HEK293 (cell line): Measurements from ENCODE around the gene MGAT2.
A peak's percentile ranks its signal among the peaks of the same experiment; 100 is the strongest.

Experiments
- AEBP2 ChIP-seq: fragments of 450-650 bp; formaldehyde crosslinking; IDR thresholded peaks from 2 replicates; pipeline ENCODE4 v1.5.1; 2016; ENCODE audit warnings: missing biosample characterization, missing genetic modification characterization, borderline replicate concordance
- KLF10 ChIP-seq: fragments of 450-650 bp; IDR thresholded peaks from 2 replicates; pipeline ENCODE4 v1.5.1; 2018; ENCODE audit warnings: missing biosample characterization, mild to moderate bottlenecking, missing genetic modification characterization
- KLF9 ChIP-seq: fragments of 450-650 bp; formaldehyde crosslinking; IDR thresholded peaks from 2 replicates; pipeline ENCODE4 v1.5.1; 2016; ENCODE audit warnings: missing biosample characterization, missing genetic modification characterization, low read depth
- MEIS1 ChIP-seq: sonication (generic); formaldehyde crosslinking; IDR thresholded peaks from 2 replicates; pipeline ENCODE4 v1.8.1; 2022; ENCODE audit warnings: missing genetic modification reagents, mild to moderate bottlenecking, borderline replicate concordance
- PRDM10 ChIP-seq: fragments of 450-650 bp; formaldehyde crosslinking; IDR thresholded peaks from 2 replicates; pipeline ENCODE4 v1.5.1; 2016; ENCODE audit warnings: missing biosample characterization, missing genetic modification characterization
- RBAK ChIP-seq: fragments of 450-650 bp; formaldehyde crosslinking; IDR thresholded peaks from 2 replicates; pipeline ENCODE4 v1.5.1; 2016; ENCODE audit warnings: missing biosample characterization, missing genetic modification characterization
- SCRT2 ChIP-seq: fragments of 450-650 bp; formaldehyde crosslinking; IDR thresholded peaks from 2 replicates; pipeline ENCODE4 v1.5.1; 2016; ENCODE audit warnings: missing biosample characterization, missing genetic modification characterization
- WT1 ChIP-seq: fragments of 450-650 bp; formaldehyde crosslinking; IDR thresholded peaks from 2 replicates; pipeline ENCODE4 v1.5.1; 2016; ENCODE audit warnings: missing biosample characterization, missing genetic modification characterization
- ZBTB11 ChIP-seq: fragments of 450-650 bp; formaldehyde crosslinking; conservative IDR thresholded peaks from 2 replicates; pipeline ENCODE4 v1.5.1; 2016; ENCODE audit warnings: low read depth, missing biosample characterization, missing genetic modification characterization
- ZFP69B ChIP-seq: fragments of 450-650 bp; formaldehyde crosslinking; IDR thresholded peaks from 2 replicates; pipeline ENCODE4 v1.5.1; 2016; ENCODE audit warnings: missing biosample characterization, missing genetic modification characterization
- ZNF148 ChIP-seq: fragments of 450-650 bp; formaldehyde crosslinking; IDR thresholded peaks from 2 replicates; pipeline ENCODE4 v1.5.0; 2017; ENCODE audit warnings: missing biosample characterization, missing genetic modification characterization, borderline replicate concordance
- ZNF19 ChIP-seq: fragments of 450-650 bp; formaldehyde crosslinking; IDR thresholded peaks from 2 replicates; pipeline ENCODE4; 2016; ENCODE audit warnings: missing biosample characterization, missing genetic modification characterization, low read depth
- ZNF398 ChIP-seq: fragments of 450-650 bp; formaldehyde crosslinking; IDR thresholded peaks from 2 replicates; pipeline ENCODE4 v1.5.1; 2017; ENCODE audit warnings: missing biosample characterization, missing genetic modification characterization
- ZNF404 ChIP-seq: fragments of 450-650 bp; formaldehyde crosslinking; IDR thresholded peaks from 2 replicates; pipeline ENCODE4 v1.5.1; 2017; ENCODE audit warnings: missing biosample characterization, missing genetic modification characterization
- ZNF449 ChIP-seq: fragments of 450-650 bp; formaldehyde crosslinking; IDR thresholded peaks from 2 replicates; pipeline ENCODE4 v1.5.1; 2017; ENCODE audit warnings: missing biosample characterization, mild to moderate bottlenecking, missing genetic modification characterization, moderate library complexity
- ZNF48 ChIP-seq: fragments of 450-650 bp; formaldehyde crosslinking; IDR thresholded peaks from 2 replicates; pipeline ENCODE4 v1.5.1; 2016; ENCODE audit warnings: missing biosample characterization, missing genetic modification characterization
- ZNF501 ChIP-seq: fragments of 450-650 bp; formaldehyde crosslinking; IDR thresholded peaks from 2 replicates; pipeline ENCODE4 v1.5.1; 2016; ENCODE audit warnings: missing biosample characterization, missing genetic modification characterization
- ZNF558 ChIP-seq: fragments of 450-650 bp; formaldehyde crosslinking; IDR thresholded peaks from 2 replicates; pipeline ENCODE4 v1.5.1; 2016; ENCODE audit warnings: missing biosample characterization, missing genetic modification characterization
- ZNF560 ChIP-seq: fragments of 450-650 bp; formaldehyde crosslinking; IDR thresholded peaks from 2 replicates; pipeline ENCODE4 v1.5.1; 2017; ENCODE audit warnings: missing biosample characterization, missing genetic modification characterization, borderline replicate concordance
- ZNF571 ChIP-seq: fragments of 450-650 bp; formaldehyde crosslinking; IDR thresholded peaks from 2 replicates; pipeline ENCODE4 v1.5.0; 2017; ENCODE audit warnings: missing biosample characterization, missing genetic modification characterization
- ZNF600 ChIP-seq: fragments of 450-650 bp; formaldehyde crosslinking; IDR thresholded peaks from 2 replicates; pipeline ENCODE4 v1.5.1; 2016; ENCODE audit warnings: missing biosample characterization, missing genetic modification characterization
- ZNF76 ChIP-seq: fragments of 450-650 bp; formaldehyde crosslinking; IDR thresholded peaks from 2 replicates; pipeline ENCODE4; 2016; ENCODE audit warnings: low read depth, missing biosample characterization, missing genetic modification characterization, borderline replicate concordance
- ZNF777 ChIP-seq: fragments of 450-650 bp; formaldehyde crosslinking; IDR thresholded peaks from 2 replicates; pipeline ENCODE4 v1.5.1; 2017; ENCODE audit warnings: missing biosample characterization, missing genetic modification characterization, borderline replicate concordance

Gene MGAT2

GRCh38 chr14:49634547-49635334 is 14.1 kb downstream of the MGAT2 start, which contains the start of gene DNAAF2 (continued):
- TF ChIP-seq SCRT2 (tag by site-specific recombination), result no peak
- TF ChIP-seq ZNF48 (tag by site-specific recombination), result no peak
- 0 out of 2 replicates have a peak, but pooled peaks have one; percentile 26 for TF ChIP-seq ZNF600 (tag by site-specific recombination)
- TF ChIP-seq ZFP69B (tag by site-specific recombination), result no peak
- TF ChIP-seq ZBTB11 (tag by site-specific recombination), result peak; percentile 1; the same call in 1 of the 2 replicates
- TF ChIP-seq KLF9 (tag by site-specific recombination), result peak; percentile 61
- TF ChIP-seq WT1, result no peak
- 0 out of 2 replicates have a peak, but pooled peaks have one; percentile 32 for TF ChIP-seq ZNF449 (tag by site-specific recombination)
- 0 out of 2 replicates have a peak, but pooled peaks have one; percentile 2 for TF ChIP-seq KLF10 (tag by site-specific recombination)
- TF ChIP-seq ZNF398 (tag by site-specific recombination), result 0 out of 2 replicates have a peak, but pooled peaks have one; percentile 1
- TF ChIP-seq ZNF404, result no peak
- TF ChIP-seq PRDM10 (tag by site-specific recombination), result 0 out of 2 replicates have a peak, but pooled peaks have one; percentile 27
- no peak for TF ChIP-seq ZNF19 (tag by site-specific recombination)
- no peak for TF ChIP-seq MEIS1 (CRISPR knock-in tag)
- no peak for TF ChIP-seq RBAK (tag by site-specific recombination)
- TF ChIP-seq ZNF501 (tag by site-specific recombination), result 0 out of 2 replicates have a peak, but pooled peaks have one; percentile 35
- peak; percentile 28; the same call in 1 of the 2 replicates for TF ChIP-seq ZNF76
- TF ChIP-seq ZNF571 (tag by site-specific recombination), result no peak
- no peak for TF ChIP-seq ZNF560 (tag by site-specific recombination)
- no peak for TF ChIP-seq ZNF558 (tag by site-specific recombination)
- peak; percentile 15; the same call in 1 of the 2 replicates for TF ChIP-seq ZNF777 (tag by site-specific recombination)
- no peak for TF ChIP-seq ZNF148 (tag by site-specific recombination)
- no peak for TF ChIP-seq AEBP2 (tag by site-specific recombination)
